CMK (cell line): ENCODE data around the gene UGT1A4.

Experiments
- DNase-seq: peaks from one replicate; pipeline ENCODE4 v3.0.0-alpha.2; 2010; ENCODE audit warnings: low read depth

The UGT1A4 gene

GRCh38 chr2:233718552-233718951 is at the start of gene UGT1A4:
Gene UGT1A4, plus strand, starts transcription at chr2:233718736. Its CDS starts 85 bp downstream, at chr2:233718821.
- DNase-seq: no peak

GRCh38 chr2:233671290-233672161 is 47.0 kb upstream of the UGT1A4 start, which contains the start of gene UGT1A9:
Gene UGT1A9, plus strand, starts transcription at chr2:233671898. Its CDS starts 37 bp downstream, at chr2:233671935.
- DNase-seq: no peak

GRCh38 chr2:233672886-233673285 is 45.6 kb upstream of the UGT1A4 start:
- no peak for DNase-seq

GRCh38 chr2:233673896-233674295 is 44.6 kb upstream of the UGT1A4 start:
- DNase-seq: no peak

GRCh38 chr2:233674314-233674713 is 44.2 kb upstream of the UGT1A4 start:
- no peak for DNase-seq

GRCh38 chr2:233674995-233675394 is 43.5 kb upstream of the UGT1A4 start:
- no peak for DNase-seq

GRCh38 chr2:233676046-233676445 is 42.5 kb upstream of the UGT1A4 start:
- DNase-seq: no peak

GRCh38 chr2:233679196-233679595 is 39.3 kb upstream of the UGT1A4 start:
- no peak for DNase-seq

GRCh38 chr2:233680361-233681045 is 38.0 kb upstream of the UGT1A4 start:
- no peak for DNase-seq

- no peak for DNase-seq
Measured at GRCh38 chr2:233681521-233682099, 36.9 kb upstream of the UGT1A4 start, which contains the start of gene UGT1A7. Gene UGT1A7, plus strand, starts transcription at chr2:233681901. Its CDS starts 37 bp downstream, at chr2:233681938.

- no peak for DNase-seq
Measured at GRCh38 chr2:233684640-233685039, 33.9 kb upstream of the UGT1A4 start.

GRCh38 chr2:233686928-233687327 is 31.6 kb upstream of the UGT1A4 start:
- DNase-seq: no peak

GRCh38 chr2:233688341-233688740 is 30.2 kb upstream of the UGT1A4 start:
- no peak for DNase-seq

- no peak for DNase-seq
Measured at GRCh38 chr2:233689031-233689430, 29.5 kb upstream of the UGT1A4 start.

- DNase-seq: no peak
Measured at GRCh38 chr2:233689501-233689900, 29.0 kb upstream of the UGT1A4 start.

- DNase-seq: no peak
Measured at GRCh38 chr2:233690444-233690843, 28.1 kb upstream of the UGT1A4 start.

GRCh38 chr2:233691443-233692433 is 26.8 kb upstream of the UGT1A4 start:
- no peak for DNase-seq

GRCh38 chr2:233692648-233693047 is 25.9 kb upstream of the UGT1A4 start, which contains the start of gene UGT1A6:
Gene UGT1A6, plus strand, starts transcription at chr2:233692890. Its CDS starts 115 bp downstream, at chr2:233693005.
- DNase-seq: no peak

GRCh38 chr2:233693963-233694362 is 24.6 kb upstream of the UGT1A4 start:
- no peak for DNase-seq

- DNase-seq: no peak
Measured at GRCh38 chr2:233698740-233699139, 19.8 kb upstream of the UGT1A4 start.

- DNase-seq: no peak
Measured at GRCh38 chr2:233699424-233700027, 19.0 kb upstream of the UGT1A4 start.
